Stimulated activated CD4-positive, alpha-beta T cell treated with anti-CD3 and anti-CD28 coated beads, TNF-alpha, amount 100 ng/mL, for 4 hours (primary cell): Measurements from ENCODE around the gene NUCKS1.

Experiments
- DNase-seq, 3 experiments: peaks; one replicate each; pipeline ENCODE4 v3.0.0-alpha.2; 2020; ENCODE audit warnings: low read depth in 3 of 3

The NUCKS1 gene, protein sequence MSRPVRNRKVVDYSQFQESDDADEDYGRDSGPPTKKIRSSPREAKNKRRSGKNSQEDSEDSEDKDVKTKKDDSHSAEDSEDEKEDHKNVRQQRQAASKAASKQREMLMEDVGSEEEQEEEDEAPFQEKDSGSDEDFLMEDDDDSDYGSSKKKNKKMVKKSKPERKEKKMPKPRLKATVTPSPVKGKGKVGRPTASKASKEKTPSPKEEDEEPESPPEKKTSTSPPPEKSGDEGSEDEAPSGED

DNA sequence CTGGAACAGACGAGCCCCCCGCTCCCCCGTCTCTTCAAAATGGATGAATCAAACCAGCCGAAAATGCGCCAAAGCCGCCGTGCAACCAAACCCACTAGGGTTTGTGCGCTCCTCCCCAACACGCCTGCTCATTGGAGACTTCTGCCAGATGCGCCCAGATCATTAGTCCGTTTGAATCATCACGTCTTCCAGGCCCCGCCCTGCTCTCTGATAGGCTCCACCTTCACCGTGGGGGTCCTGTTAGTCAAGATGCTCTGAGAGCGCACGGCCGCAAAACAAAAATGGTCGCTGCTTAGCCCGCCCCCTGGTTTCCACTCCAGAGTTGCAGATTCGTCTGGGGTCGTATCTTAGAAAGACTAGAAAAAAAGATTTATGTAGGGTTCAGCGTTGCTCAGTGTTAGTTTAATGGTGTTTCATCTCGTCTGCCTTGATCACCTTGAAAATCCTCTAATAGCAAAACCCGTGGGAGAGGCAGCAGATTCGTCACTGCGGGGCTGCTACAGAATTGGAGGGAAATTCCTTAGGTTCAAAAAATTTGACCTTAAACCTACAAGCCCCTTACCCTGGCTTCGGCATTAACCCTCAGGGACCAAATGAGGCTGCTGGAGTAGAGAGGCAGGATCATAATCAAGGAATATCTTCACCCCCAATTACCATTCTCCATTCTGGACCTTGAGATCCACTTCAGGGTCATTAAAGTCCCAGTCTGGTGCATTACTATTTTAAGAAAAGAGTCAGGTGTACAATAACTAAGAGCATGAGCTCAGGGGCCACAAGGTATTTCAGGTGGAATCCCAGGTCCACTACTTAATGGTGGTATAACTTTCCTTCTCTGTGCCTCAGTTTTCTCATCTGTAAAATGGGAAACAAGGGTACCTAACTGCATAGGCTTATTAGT lies at the start of gene NUCKS1:
Gene NUCKS1 (minus strand): TSS at position 45 of the 898 bp plus-strand sequence. CDS start 209 bp downstream, outside the sequence.
- DNase-seq: peak; percentile 84 to 96 (median 91)

DNA sequence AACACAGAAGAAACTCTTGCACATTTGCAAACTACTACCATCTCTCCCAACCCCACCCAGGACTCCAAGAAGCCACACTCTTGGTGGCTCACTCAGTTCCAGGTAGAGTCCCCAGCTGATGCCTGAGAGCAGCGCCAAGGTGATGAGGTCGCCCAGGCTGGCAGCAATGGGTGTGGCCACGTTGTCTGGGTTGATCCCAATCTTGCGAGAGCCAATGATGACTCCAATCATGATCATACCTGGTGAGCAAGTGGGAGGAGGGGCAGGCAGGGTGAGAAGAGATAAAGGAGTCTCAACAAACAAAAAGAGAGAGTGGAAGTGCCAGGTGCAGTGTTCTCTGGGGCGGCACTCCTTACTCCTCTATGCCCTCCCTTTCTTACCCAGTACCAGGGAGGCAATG lies 48.6 kb upstream of the NUCKS1 start:
- DNase-seq: no peak

DNA sequence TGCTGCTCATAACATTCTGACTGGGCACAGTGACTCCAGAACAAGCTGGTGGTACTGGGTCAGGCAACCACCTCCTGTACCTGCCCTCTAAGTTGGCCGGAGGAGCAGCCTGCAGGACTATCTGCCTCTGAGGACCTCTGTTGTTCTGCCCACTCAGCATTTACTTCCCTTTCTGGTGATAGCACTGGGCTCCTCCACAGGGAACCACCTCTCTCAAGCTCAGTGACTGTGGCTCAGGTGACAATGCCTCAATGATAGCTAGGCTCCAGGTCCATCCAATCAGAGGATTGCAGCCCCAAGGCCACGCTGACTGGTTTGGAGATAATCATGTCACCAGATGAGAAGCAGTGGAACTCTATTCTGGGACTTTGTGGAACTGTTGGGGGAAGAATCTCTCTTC lies 47.2 kb upstream of the NUCKS1 start:
- DNase-seq: no peak

DNA sequence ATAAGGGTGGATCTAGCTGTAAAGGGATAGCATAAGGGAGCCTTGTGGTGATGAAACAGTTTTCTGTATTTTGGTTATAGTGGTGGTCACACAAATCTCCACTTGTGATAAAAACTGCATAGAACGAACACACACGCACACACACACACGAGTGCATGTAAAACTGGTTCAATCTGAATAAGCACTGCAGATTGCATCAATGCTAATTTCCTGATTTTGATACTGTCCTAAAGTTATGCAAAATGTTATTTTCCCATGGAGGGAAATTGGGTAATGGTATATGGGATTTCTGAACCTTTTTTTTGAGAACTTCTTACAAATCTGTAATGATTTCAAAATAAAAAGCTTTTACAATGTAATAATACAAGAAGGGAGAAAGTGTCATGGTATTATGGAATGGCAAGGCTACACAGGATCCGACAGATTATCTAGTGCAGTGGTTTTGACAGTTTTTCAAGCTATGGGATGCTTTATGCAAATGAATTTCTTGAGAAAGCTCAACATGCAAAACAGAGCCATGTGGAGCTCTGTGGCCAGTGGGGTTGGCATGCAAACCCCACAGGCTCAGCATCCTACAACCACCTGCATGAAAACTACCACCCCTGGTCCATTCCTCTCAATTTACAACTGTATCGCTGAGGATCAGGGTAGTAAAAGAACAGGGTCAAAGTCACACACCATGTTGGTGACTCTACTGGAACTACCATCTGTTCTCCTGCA lies 44.2 kb upstream of the NUCKS1 start:
- no peak for DNase-seq

DNA sequence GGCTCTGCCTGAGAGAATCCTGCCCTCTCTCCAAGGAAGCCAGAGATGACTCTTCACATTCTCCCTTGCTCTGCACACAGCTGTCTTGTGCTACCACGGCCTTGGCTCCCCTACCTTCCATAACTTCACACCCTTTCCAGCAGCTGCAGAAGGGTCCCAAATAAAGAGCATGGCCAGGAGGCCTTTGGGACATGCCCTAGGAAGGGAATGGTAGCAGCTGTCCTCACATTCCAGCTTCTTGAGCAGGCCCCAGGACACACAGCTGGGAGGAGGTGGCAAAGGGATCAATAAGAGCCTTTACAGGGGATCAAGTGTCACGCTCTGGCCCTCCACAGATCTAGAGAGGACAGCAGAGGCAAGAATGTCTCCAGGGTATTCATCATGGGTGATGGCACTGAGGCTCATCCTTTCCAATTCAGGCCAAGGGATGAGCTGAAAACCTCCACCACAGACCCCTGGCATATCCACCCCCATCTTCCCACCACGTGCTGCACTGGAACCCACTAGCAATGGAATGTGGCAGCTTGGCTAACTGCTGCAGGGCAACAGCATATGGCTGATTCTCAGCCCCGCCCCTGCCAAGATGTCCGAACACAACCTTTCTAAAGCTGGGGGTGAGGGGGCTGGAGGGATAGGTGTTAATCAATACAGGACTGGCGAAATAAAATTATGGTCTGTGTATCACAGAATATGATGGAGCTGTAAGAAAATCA lies 43.1 kb upstream of the NUCKS1 start:
- no peak for DNase-seq

DNA sequence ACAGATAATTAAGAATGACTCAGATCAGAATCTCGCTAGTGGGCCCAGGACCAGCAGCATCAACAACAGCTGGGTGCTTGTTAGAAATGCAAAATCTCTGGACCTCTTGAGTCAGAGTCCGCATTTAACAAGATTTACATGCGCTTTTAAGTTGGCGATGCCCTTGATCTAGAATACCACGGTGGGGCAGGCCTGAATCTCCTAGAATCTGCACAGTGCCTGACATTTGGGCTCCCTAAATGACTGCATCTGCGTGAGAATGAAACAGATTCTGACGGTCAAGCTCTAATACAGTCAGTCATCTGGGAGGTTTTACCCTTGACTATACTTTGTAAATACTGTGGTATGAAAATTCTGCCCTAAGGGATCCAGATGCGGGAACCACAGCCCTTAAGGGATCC lies 42.5 kb upstream of the NUCKS1 start:
- no peak for DNase-seq

DNA sequence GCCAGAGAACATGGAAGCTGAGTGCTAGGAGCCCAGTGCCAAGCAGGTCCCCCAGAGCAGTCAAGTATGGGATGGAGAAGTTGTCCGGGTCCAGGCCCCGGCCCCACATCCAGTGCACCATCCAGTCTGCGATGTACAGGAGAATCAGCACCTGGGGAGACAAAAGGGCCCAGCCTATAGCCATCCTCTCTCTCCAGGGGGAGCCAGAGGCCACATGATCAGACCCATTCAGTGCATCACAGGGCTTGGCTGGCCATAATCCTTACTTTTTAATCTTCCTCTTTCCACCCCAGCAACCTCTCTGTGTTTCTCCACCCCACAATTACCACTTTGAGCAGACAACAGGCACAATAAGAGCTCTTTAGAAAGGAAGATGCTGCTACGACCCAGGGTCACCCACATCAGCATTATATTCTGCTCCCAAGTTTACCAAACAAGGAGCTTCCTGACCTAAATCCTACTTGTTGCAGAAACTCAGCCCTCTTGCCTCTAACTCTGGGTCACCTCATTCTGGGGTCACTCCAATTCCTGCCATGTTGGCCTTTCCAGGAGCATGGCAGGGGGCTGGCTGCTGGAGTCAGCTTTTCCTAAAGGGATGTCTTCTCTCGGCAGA lies 41.7 kb upstream of the NUCKS1 start:
- DNase-seq: peak in 2 of 3 experiments; percentile 27 to 39

DNA sequence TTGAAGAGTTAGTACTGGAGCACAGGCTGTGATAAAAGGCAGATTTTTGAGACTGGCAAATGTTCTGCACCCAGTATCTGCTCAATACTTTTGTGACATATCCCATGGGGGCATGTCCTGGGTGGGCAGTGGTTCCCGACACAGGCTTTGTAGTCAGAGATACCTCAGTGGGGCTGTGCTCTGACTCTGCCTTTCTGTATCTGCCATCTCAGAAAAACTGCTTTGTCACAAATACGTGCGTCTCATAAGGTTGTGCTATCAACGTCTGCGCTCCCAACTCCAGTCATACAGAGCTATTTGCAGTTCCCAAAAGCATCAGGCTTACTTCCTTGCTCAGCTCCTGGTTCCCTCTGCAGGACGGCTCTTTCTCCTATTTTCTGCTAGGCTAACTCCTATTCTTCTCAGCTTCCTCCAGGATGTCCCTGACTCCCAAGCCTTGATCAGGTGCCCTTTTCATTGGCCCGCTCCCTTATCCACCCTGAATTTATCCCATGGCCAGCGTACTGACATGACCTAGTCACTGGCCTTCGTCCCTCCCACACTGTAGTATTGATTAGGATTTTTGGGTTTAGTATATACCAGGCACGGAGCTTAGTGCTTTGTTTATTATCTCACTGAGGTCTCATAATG lies 37.4 kb upstream of the NUCKS1 start:
- no peak for DNase-seq

DNA sequence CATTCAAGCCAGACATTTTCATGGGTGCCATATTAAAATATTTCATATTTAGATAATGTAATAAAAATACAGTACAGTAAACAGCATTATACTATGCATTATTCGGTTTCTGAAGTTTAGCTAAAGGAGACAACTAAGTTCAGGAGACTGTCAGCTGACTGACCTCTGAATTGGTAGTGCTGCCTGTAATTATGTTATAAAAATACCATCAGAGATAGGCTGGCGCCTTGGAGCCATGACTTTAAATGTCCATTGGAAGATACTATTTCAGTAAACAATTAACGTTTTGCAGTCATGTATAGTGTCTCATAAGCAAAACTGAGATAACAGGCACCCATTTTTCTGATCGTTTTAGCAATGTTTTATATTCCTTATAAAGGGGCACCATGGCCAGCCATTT lies 36.6 kb upstream of the NUCKS1 start:
- no peak for DNase-seq

DNA sequence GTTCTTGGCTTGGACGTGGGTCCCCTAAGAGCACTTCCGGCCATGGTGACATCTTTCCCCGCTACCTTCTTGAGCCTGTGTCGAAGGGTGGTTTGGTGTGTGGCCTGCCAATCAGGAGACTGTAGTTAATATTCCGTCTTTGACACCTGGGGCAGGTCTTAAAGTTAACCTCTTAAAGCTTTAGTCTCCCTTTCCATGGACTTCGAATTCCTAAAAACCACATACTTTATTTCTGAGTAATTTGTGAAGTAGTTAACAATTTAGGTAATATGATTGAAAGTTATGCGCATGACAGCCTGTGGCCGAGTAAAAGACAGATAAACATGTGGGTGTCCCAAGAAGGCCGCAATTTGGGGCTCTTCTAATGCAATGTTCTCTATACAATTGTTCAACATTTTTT lies 35.5 kb upstream of the NUCKS1 start:
- DNase-seq: no peak

DNA sequence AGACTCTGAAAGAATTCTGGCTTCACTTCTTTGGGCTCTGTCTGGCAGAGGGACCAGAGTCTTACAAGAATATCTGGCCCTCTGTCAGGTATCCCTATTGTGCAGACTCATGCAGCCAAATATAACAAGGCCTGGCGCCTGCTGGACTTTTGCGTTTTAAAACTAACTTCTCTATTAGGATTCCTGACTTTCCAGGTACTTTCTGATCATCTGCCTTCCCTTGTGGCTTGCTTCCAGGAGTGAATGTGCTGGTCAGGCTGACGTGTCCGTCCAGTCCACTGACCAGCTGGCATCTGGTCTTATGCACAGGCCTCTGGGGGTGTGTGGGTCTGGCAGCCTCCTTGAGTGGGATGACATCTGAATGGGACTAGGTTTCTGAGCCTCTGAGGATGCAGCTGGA lies 33.9 kb upstream of the NUCKS1 start:
- DNase-seq: no peak

DNA sequence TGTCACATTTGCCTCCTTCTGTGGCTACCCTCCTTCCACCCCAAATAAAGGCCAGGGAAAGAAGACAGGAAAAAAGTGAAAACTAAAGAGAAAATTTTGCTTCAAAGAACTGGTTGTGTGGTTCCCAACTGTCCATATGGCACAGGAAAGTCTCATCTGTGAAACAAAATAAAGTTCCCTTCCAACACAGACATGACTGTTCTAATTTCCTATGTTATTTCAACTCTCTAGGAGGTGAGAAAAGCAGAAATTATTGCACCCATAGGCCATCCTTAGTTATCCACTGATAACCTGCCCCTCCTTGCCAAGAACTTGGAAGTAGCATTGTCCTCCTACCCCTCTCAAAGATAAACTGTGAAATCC lies 33.4 kb upstream of the NUCKS1 start:
- DNase-seq: no peak

DNA sequence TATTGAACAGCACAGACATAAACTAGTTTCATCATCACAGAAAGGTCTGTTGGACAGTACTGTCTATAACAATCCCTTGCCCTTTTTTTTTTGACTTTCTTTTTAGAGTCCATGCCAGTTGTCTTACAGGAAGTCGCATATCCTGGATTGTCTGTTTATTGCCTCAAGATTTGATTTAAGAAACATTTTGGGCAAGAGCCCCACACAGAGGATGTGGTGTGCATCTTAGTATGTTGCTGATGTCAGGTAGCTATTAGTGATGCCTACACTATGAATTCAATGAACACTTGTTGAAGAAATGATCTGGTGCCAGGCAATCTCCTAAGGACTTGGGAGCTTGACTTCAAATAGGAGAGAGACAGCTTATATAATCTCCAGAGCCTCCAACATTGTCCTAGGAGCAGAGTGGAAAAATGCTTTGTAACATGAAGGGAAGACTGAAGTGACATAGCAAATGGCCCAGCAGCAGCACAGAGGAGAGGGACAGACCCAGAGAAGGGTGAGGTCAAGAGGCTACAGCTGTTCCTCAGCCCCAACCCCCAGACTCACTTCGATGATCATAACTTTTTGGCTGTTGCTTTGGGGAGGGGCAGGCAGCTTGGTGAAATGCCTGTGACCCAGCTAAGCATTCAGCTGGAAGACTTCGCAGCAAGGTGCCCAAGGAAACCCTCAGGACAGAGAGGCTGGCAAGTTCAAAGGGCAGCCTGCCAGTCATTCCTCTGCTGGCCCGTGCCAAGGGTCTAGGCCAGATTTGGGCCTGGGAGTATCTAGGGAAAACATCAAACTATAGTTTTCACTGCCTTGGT lies 32.8 kb upstream of the NUCKS1 start:
- DNase-seq: no peak

DNA sequence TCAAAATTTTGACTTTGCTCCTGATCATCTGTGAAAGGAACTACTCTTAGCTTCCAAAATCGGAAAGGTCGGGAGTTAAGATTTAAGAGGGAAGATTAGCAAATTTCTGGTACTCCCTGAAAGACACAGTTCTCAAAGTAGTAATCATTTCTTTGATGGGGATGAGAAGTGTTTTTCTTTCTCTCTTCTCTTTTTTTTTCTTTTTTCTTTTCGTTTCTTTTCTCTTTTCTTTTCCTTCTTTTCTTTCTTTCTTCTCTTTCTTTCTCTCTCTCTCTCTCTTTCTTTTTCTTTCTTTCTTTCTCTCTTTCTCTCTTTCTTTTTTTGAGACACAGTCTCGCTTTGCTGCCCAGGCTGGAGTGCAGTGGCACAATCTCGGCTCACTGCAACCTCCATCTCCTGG lies 30.4 kb upstream of the NUCKS1 start:
- no peak for DNase-seq

DNA sequence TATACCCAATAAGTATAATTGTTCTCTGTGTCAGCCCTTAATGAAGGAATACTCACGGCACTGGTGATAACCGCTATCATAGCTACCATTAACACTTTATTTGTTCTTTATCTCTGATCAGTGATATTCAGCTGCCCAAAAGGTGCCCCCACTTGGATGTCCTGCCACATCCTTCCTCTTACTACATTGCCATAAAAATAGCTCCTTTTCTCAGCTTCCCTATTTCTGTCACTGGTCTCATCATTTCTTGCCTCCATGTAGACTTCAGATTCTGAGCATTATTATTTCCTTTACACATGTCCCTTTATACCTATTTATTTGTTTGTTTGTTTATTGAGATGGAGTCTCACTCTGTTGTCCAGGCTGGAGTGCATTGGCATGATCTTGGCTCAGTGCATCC lies 28.0 kb upstream of the NUCKS1 start:
- no peak for DNase-seq

DNA sequence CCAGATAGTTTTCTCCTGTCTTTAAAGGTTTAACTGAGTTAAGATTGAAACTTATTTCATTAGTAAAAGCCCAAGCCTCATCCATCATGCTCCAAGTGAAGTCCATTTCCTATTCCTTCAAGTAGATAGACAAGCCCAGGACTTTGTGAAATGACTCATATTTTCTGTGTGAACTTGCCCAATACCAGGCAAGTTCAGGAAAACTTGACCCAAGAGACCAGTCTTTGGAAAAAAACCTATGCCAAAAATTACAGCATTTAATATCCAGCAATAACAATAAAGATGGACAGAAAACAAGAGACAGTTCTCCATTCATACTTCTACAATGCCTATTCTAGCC lies 25.7 kb upstream of the NUCKS1 start:
- no peak for DNase-seq

DNA sequence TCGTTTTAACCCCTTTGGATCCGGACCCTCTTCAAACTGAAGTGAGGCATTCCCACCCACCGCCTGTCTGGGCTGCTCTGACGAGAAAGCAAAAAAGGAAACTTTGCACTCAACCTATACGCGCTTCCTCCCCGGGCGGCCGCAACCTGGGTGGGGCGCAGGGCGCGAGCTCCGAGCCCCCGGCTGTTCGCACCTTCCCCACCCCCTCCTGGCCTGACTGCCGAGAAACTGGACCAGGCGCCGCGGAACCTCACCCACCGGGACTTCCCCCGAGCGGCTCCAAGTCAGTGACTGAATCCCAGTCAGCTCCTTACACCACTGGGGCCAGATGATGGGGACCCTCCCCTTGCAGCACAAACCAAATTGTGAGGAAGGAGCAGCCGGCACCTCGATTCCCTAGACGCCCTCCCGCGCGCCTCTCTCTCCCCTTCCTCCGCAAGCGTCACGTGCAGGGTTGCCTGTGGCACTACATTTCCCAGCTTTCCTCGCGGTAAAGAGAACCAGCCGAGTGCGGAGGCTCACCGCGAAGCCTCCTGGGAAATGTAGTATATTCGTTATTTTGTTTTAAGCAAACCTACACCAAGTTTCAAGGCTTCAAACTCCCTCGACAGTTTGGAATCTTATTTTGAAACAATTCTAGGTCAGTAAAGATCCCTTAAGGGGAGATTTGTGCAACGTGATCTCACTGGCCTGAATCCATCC lies 25.2 kb upstream of the NUCKS1 start, which contains the start of gene RAB29:
Gene RAB29 (minus strand): TSS at position 468 of the 702 bp plus-strand sequence. CDS start 526 bp downstream, outside the sequence.
- DNase-seq: peak; percentile 57 to 74 (median 65)

DNA sequence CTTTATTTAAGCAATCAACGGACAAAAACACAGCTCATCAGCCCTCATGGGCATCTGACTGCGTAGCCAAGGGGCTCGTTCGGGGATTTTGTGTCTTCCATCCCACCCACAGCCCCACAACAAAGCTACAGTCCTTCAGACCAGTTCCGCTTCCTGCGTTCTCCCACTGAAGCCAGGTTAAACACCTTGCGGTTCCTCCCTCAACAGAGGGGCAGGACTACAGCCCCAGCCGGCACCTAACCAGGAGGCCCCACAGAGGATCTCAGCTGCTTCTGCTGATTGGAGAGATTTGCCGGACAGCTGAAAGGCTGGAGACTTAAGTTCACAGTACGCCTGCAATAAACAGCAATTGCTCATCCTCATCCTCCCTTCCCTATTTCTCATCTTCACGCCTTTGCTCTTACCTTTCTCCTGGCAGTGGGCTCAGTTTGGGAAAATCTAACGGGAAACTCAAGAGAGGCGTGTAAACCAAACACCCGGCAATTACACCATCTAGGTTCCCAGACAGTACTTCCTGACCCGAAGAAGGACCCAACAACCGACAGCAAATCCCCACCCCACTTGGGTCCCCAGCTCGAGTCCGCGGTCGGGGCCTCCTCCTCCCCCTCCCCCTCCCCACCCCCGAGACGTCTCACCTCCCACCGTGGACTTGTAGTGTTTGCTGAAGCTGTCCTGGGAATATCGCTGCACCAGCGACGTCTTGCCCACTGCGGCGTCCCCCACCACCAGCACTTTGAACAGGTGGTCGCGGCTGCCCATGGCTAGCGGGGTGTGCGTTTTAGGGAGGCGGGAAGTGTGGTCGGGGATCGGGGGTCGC lies 24.4 kb upstream of the NUCKS1 start:
- peak in 1 of 3 experiments; percentile 10 for DNase-seq

DNA sequence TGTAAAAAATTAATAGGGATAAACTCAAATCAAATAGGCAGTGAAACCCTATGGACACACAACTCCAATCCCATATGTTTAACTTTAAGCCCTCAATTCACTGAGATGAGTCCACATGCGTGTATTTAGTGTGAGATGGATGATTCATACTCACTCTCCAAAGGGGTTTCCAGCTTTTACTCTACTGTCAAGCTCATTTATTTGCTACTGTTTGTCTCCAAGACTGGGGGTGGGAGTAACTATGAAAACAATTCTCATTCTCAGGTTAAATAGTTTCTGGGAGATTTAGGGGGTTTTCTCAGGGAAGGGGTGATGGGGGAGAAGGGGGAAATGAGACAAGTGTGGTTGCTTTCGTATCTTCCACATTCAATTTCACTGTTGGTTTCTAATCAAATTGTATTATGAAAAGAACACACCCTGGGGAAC lies 22.6 kb upstream of the NUCKS1 start:
- DNase-seq: no peak
